Peyer's patch (tissue), 4 donors: ENCODE data around the gene ICAM1.

Source experiments
- POLR2A ChIP-seq, 2 donors: fragments of 450-650 bp; IDR thresholded peaks; one replicate each; pipeline ENCODE4 v1.5.1; 2017; ENCODE audit warnings: antibody characterized with exemption in 2 of 2, mild to moderate bottlenecking in 2 of 2, moderate library complexity in 2 of 2
- TF ChIP-seq, protein P1 (sequence below), 6 experiments: fragments of 450-650 bp in 4 of 6; fragments of 200-600 bp in 2 of 6; sonication (generic) in 1 of 6; IDR thresholded peaks; one replicate each; pipeline ENCODE4 v1.5.1; 2017 to 2019; ENCODE audit warnings: antibody characterized with exemption in 6 of 6, mild to moderate bottlenecking in 3 of 6, moderate library complexity in 1 of 6

DNA sequence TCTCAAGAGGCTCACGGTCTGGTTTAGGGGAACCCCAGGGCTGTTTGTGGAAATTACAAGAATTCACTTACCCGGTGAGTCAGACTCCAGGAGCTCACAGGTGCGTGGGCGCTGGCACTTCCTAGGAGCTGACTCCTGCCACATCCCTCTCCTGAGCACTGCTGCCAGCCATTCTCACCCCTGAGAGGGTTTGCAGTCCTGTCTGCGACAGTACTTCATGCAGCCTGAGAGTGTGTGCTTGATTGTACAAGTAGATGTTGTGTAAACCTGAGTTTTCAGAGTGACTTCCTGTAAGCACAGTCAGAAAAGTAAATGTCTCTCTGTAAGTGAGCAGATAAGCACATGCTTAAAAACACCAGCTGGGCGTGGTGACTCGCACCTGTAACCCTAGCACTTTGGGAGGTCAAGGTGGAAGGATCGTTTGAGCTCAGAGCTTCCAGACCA is 10.8 kb upstream of the ICAM1 start:
- TF ChIP-seq, protein P1, sequence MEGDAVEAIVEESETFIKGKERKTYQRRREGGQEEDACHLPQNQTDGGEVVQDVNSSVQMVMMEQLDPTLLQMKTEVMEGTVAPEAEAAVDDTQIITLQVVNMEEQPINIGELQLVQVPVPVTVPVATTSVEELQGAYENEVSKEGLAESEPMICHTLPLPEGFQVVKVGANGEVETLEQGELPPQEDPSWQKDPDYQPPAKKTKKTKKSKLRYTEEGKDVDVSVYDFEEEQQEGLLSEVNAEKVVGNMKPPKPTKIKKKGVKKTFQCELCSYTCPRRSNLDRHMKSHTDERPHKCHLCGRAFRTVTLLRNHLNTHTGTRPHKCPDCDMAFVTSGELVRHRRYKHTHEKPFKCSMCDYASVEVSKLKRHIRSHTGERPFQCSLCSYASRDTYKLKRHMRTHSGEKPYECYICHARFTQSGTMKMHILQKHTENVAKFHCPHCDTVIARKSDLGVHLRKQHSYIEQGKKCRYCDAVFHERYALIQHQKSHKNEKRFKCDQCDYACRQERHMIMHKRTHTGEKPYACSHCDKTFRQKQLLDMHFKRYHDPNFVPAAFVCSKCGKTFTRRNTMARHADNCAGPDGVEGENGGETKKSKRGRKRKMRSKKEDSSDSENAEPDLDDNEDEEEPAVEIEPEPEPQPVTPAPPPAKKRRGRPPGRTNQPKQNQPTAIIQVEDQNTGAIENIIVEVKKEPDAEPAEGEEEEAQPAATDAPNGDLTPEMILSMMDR (IDR thresholded peaks at IDR 0.05), result no peak
- TF ChIP-seq POLR2A (IDR thresholded peaks at IDR 0.05), result no peak
